H1 (cell line): ENCODE results near the gene SPSB2. TPM values are rescaled to one million over a fixed set of nuclear protein-coding genes. Genes with fewer than 3 reads are reported as not detected.

Experiments used
- CTCF ChIA-PET: fragments of 300-600 bp; sonication (Branson Sonifier 250); formaldehyde crosslinking; loops from one replicate; lab custom pipeline; 2021; ENCODE audit not compliant: partially characterized antibody; lab: Charles Lee
- POLR2A ChIA-PET: fragments of 300-600 bp; sonication (Branson Sonifier 250); formaldehyde crosslinking; loops from one replicate; lab custom pipeline; 2021; ENCODE audit warnings: inconsistent platforms; ENCODE audit not compliant: partially characterized antibody; lab: Charles Lee
- DNase-seq, 2 experiments: peaks; one replicate each; pipeline versions ENCODE4 v3.0.0 to v3.0.0-alpha.2; 2010 to 2022; ENCODE audit warnings: low spot score in 2 of 2, low read depth in 1 of 2, mixed read lengths in 1 of 2
- FAIRE-seq: peaks from 2 replicates; lab custom pipeline; 2011; peaks lifted over from hg19 to GRCh38; lab: Jason Lieb, UNC
- H2AFZ ChIP-seq: 2 replicates; pipeline ENCODE4 v1.8.1; 2012; ENCODE audit warnings: low read length, inconsistent platforms
- H2AK5ac ChIP-seq: 2 replicates; pipeline ENCODE4 v1.6.1; 2013; ENCODE audit warnings: low read depth, low read length
- H2BK120ac ChIP-seq: replicated peaks from 2 replicates; pipeline ENCODE3; 2013; ENCODE audit warnings: low read depth, low read length, inconsistent platforms
- H2BK12ac ChIP-seq: 2 replicates; pipeline ENCODE4 v1.6.1; 2013; ENCODE audit warnings: low read depth, low read length
- H2BK15ac ChIP-seq: 2 replicates; pipeline ENCODE4 v1.6.1; 2013; ENCODE audit warnings: low read length
- H2BK20ac ChIP-seq: 2 replicates; pipeline ENCODE4 v1.6.1; 2013; ENCODE audit warnings: low read length
- H2BK5ac ChIP-seq: 2 replicates; pipeline ENCODE4 v1.6.1; 2013; ENCODE audit warnings: low read depth, low read length
- H3K14ac ChIP-seq: 2 replicates; pipeline ENCODE4 v1.6.1; 2013; ENCODE audit warnings: inconsistent platforms; ENCODE audit not compliant: insufficient read length
- H3K18ac ChIP-seq: 2 replicates; pipeline ENCODE4 v1.6.1; 2013; ENCODE audit warnings: low read length; ENCODE audit errors: extremely low read depth
- H3K23ac ChIP-seq: 2 replicates; pipeline ENCODE4 v1.6.1; 2013; ENCODE audit warnings: inconsistent platforms; ENCODE audit not compliant: insufficient read length
- H3K23me2 ChIP-seq: 2 replicates; pipeline ENCODE4 v1.6.1; 2013; ENCODE audit warnings: low read depth, low read length
- H3K27ac ChIP-seq: 2 replicates; pipeline ENCODE4 v1.6.1; 2011; ENCODE audit warnings: low read depth, low read length, inconsistent platforms
- H3K27me3 ChIP-seq, 4 experiments: replicated peaks in 1 of 4; 1 replicate in 1 of 4; 2 replicates in 3 of 4; pipeline versions ENCODE4 v1.6.1 to v1.8.1; 2011 to 2013; ENCODE audit warnings: low read length in 3 of 4, mild to moderate bottlenecking in 3 of 4, inconsistent platforms in 2 of 4, mixed read lengths in 2 of 4, moderate library complexity in 1 of 4; ENCODE audit not compliant: control insufficient read depth in 3 of 4, insufficient read depth in 3 of 4; ENCODE audit errors: extremely low read depth in 1 of 4
- H3K36me3 ChIP-seq, 4 experiments: 2 replicates each; pipeline versions ENCODE4 v1.6.1 to v1.8.1; 2011 to 2013; ENCODE audit warnings: mild to moderate bottlenecking in 4 of 4, low read length in 3 of 4, moderate library complexity in 2 of 4, control low read depth in 1 of 4, inconsistent platforms in 1 of 4; ENCODE audit not compliant: insufficient read depth in 4 of 4, control insufficient read depth in 2 of 4
- H3K4ac ChIP-seq: replicated peaks from 2 replicates; pipeline ENCODE3; 2013; ENCODE audit warnings: low read length, low read depth, mixed read lengths, inconsistent platforms; ENCODE audit not compliant: insufficient read length
- H3K4me1 ChIP-seq, 4 experiments: replicated peaks in 1 of 4; 1 replicate in 1 of 4; 2 replicates in 3 of 4; pipeline versions ENCODE4 v1.6.1 to v1.8.1; 2011 to 2013; ENCODE audit warnings: low read length in 3 of 4, inconsistent platforms in 2 of 4, mixed read lengths in 1 of 4; ENCODE audit not compliant: insufficient read depth in 4 of 4, control insufficient read depth in 3 of 4
- H3K4me2 ChIP-seq, 2 experiments: 2 replicates each; pipeline versions ENCODE4 v1.6.1 to v1.8.1; 2011 to 2013; ENCODE audit warnings: low read depth in 2 of 2, low read length in 2 of 2, control low read depth in 1 of 2, inconsistent platforms in 1 of 2, mild to moderate bottlenecking in 1 of 2; ENCODE audit not compliant: insufficient read depth in 1 of 2
- H3K4me3 ChIP-seq, 4 experiments: fragments of 200-600, 300-600 bp in 1 of 4; sonication (generic), shearing (Covaris generic), sonication (Bioruptor Twin) in 1 of 4; 2 replicates each; pipeline versions ENCODE4 v1.5.1 to v1.8.1; 2011 to 2016; ENCODE audit warnings: low read length in 4 of 4, low read depth in 3 of 4, control low read depth in 2 of 4, inconsistent platforms in 2 of 4, mild to moderate bottlenecking in 2 of 4, mixed read lengths in 1 of 4, moderate library complexity in 1 of 4; ENCODE audit not compliant: insufficient read depth in 2 of 4; ENCODE audit errors: extremely low read depth in 1 of 4
- H3K56ac ChIP-seq: replicated peaks from 2 replicates; pipeline ENCODE3; 2013; ENCODE audit warnings: low read depth, mild to moderate bottlenecking, mixed read lengths, low read length, inconsistent platforms; ENCODE audit not compliant: insufficient read length
- H3K79me1 ChIP-seq: 2 replicates; pipeline ENCODE4 v1.6.1; 2013; ENCODE audit warnings: low read depth, low read length, control low read depth
- H3K79me2 ChIP-seq, 2 experiments: 2 replicates each; pipeline versions ENCODE4 v1.6.1 to v1.8.1; 2012 to 2013; ENCODE audit warnings: low read length in 2 of 2, mild to moderate bottlenecking in 2 of 2, inconsistent platforms in 1 of 2; ENCODE audit not compliant: insufficient read depth in 2 of 2, control insufficient read depth in 1 of 2
- H3K9ac ChIP-seq, 4 experiments: replicated peaks in 1 of 4; 1 replicate in 1 of 4; 2 replicates in 3 of 4; pipeline versions ENCODE4 v1.6.1 to v1.8.1; 2011 to 2013; ENCODE audit warnings: low read depth in 3 of 4, low read length in 3 of 4, control low read depth in 2 of 4, mild to moderate bottlenecking in 2 of 4, moderate library complexity in 2 of 4, inconsistent platforms in 1 of 4; ENCODE audit errors: extremely low read depth in 1 of 4
- H3K9me3 ChIP-seq, 2 experiments: 2 replicates each; pipeline versions ENCODE4 v1.6.1 to v1.8.1; 2012 to 2013; ENCODE audit warnings: mild to moderate bottlenecking in 2 of 2, moderate library complexity in 2 of 2, control low read depth in 1 of 2, inconsistent platforms in 1 of 2, low read depth in 1 of 2, low read length in 1 of 2, mixed read lengths in 1 of 2; ENCODE audit not compliant: insufficient read depth in 2 of 2
- H4K20me1 ChIP-seq, 2 experiments: replicated peaks in 1 of 2; 2 replicates each; pipeline versions ENCODE3 to v1.8.1; 2011 to 2013; ENCODE audit warnings: inconsistent platforms in 2 of 2, low read length in 2 of 2, mild to moderate bottlenecking in 1 of 2; ENCODE audit not compliant: insufficient read depth in 2 of 2, control insufficient read depth in 1 of 2
- H4K5ac ChIP-seq: 2 replicates; pipeline ENCODE4 v1.6.1; 2013; ENCODE audit warnings: low read length, low read depth, mixed read lengths, inconsistent platforms; ENCODE audit not compliant: insufficient read length
- H4K8ac ChIP-seq: 2 replicates; pipeline ENCODE4 v1.8.0; 2013; ENCODE audit warnings: mild to moderate bottlenecking, moderate library complexity, low read length, inconsistent platforms; ENCODE audit not compliant: insufficient read depth; ENCODE audit errors: extremely low read depth
- H4K91ac ChIP-seq: replicated peaks from 2 replicates; pipeline ENCODE3; 2013; ENCODE audit warnings: low read length, mixed read lengths, inconsistent platforms; ENCODE audit not compliant: insufficient read length
- BACH1 ChIP-seq: IDR thresholded peaks from 2 replicates; pipeline ENCODE4 v1.6.1; 2012; ENCODE audit warnings: low read length, improper control_type of control experiment
- BRCA1 ChIP-seq: IDR thresholded peaks from 2 replicates; pipeline ENCODE4 v1.6.1; 2012; ENCODE audit warnings: low read depth, low read length, improper control_type of control experiment
- MAFK ChIP-seq: IDR thresholded peaks from 2 replicates; pipeline ENCODE4 v1.6.1; 2012; ENCODE audit warnings: low read depth, mild to moderate bottlenecking, improper control_type of control experiment, low read length
- PHF8 ChIP-seq: fragments of 200-600 bp; sonication (generic); conservative IDR thresholded peaks from 2 replicates; pipeline ENCODE4 v1.7.1; 2012; ENCODE audit warnings: low read depth, mild to moderate bottlenecking, inconsistent platforms, low read length, moderate library complexity
- RXRA ChIP-seq: IDR thresholded peaks from 2 replicates; pipeline ENCODE4 v1.6.1; 2011; ENCODE audit warnings: low read depth, mild to moderate bottlenecking, low read length, moderate library complexity; ENCODE audit not compliant: insufficient read depth
- TCF12 ChIP-seq: IDR thresholded peaks from 2 replicates; pipeline ENCODE4 v1.6.1; 2011; ENCODE audit warnings: low read depth, mild to moderate bottlenecking, low read length
- WGBS, 2 experiments: shearing (Covaris generic) in 1 of 2; methylation state at CpG; one replicate each; pipeline versions ENCODE4 v1.1.6 to v1.1.7; 2013 to 2015; ENCODE audit warnings: low lambda C conversion rate in 2 of 2, mixed read lengths in 2 of 2, inconsistent platforms in 1 of 2, low coverage in 1 of 2, missing lambda C conversion rate in 1 of 2; ENCODE audit not compliant: insufficient replicate concordance in 2 of 2, insufficient coverage in 1 of 2, insufficient read length in 1 of 2; ENCODE audit errors: extremely low coverage in 1 of 2, missing lambda C conversion rate in 1 of 2; 5-methylcytosine and 5-hydroxymethylcytosine counted together
- polyA plus RNA-seq, 7 experiments: library from polyadenylated mRNA; depleted of rRNA in 3 of 7; stranded (reverse) in 5 of 7; unstranded in 2 of 7; fragments of >200 nt in 5 of 7; fragments of 200-250 nt in 2 of 7; gene quantifications; 1 replicate in 5 of 7; 2 replicates in 1 of 7; 4 replicates in 1 of 7; pipeline versions ENCODE4 v1.2.1 to v1.2.3, GENCODE V29; 2011 to 2013; ENCODE audit warnings: missing spikeins in 2 of 7, mixed read lengths in 2 of 7
- total RNA-seq: library from RNA; stranded (reverse); fragmentation: NEBNext Ultra II Directional; extraction: Animal tissue kit (Norgen Biotek cat#: 25700); gene quantifications from 2 replicates; pipeline ENCODE4 v1.2.1, GENCODE V29; 2021

The SPSB2 gene
- total and polyA plus RNA-seq, 2 of the 8 experiments (the other 6 are each of a cell fraction or from before 2014, with no cell fraction given): 13.0 to 23.2 TPM

- Histone ChIP-seq H3K27ac (no peak overlapping the region), H2BK5ac (peak overlapping the region; percentile 69; the same call in 1 of the 2 replicates), H2BK15ac (no peak overlapping the region), H3K36me3 (peaks cover 16 to 33% (median 30%) of the 10 kb centered on the region in 4 experiments), H2BK120ac (no peak overlapping the region), H3K4ac (no peak overlapping the region), H3K4me1 (peaks cover 4 to 19% (median 14%) of the 10 kb centered on the region in 4 experiments), H3K56ac (no peak overlapping the region), H2BK12ac (no peak overlapping the region), H3K9me3 (no peaks in the 10 kb centered on the region), H3K27me3 (no peaks in the 10 kb centered on the region; a peak in 2 of 7 replicates), H3K23ac (no peak overlapping the region), H3K23me2 (peaks cover 10% of the 10 kb centered on the region), H3K14ac (no peak overlapping the region), H3K9ac (no peak overlapping the region; a peak in 1 of 7 replicates), H3K79me2 (peaks cover 0 to 9% of the 10 kb centered on the region in 2 experiments; a peak in 1 of 4 replicates), H4K5ac (no peak overlapping the region), H2AFZ (no peak overlapping the region), H3K4me3 (peak overlapping the region in 1 of 4 experiments; percentile 89; a peak in 1 of 8 replicates), H3K79me1 (peaks cover 4% of the 10 kb centered on the region), H4K91ac (no peak overlapping the region), H3K18ac (no peak overlapping the region), H4K8ac (0 out of 2 replicates have a peak overlapping the region, but pooled peaks have one; percentile 32), H4K20me1 (peaks cover 0 to 4% of the 10 kb centered on the region in 2 experiments), H2BK20ac (no peak overlapping the region), H3K4me2 (peak overlapping the region; percentile 77 to 99; a peak in 3 of 4 replicates), H2AK5ac (no peak overlapping the region)
- 88% methylated on average over 9 of the region's 11 CpGs; no CpG with 5 or more reads in 1 of the 2 experiments for WGBS, 2 experiments
- FAIRE-seq: no peak
- ChIA-PET POLR2A (interaction anchor here (1.1 to 27.1 kb wide), 12 partner anchors 9 to 228 kb away, joined by 3 to 388 read pairs (median 8); partner anchors contain the start of genes CDCA3, GNB3, GPR162 and LAG3), CTCF (interaction anchor here (1.2 to 23.7 kb wide), 5 partner anchors 11 to 222 kb away, joined by 3 to 532 read pairs (median 292); partner anchors contain the start of genes CD4, CDCA3, GNB3 and LAG3)
- no peak for TF ChIP-seq MAFK
- TF ChIP-seq BACH1: no peak
- TF ChIP-seq RXRA: no peak
- TF ChIP-seq PHF8: no peak
- no peak for TF ChIP-seq TCF12
- TF ChIP-seq BRCA1: no peak
- no peak for DNase-seq
Observed at GRCh38 chr12:6830286-6830890, 42.7 kb downstream of the SPSB2 start.
